Fibroblast of lung (primary cell): ENCODE results near the gene NAGPA.

ENCODE experiments used
- CTCF ChIP-seq, 2 donors: IDR thresholded peaks in 1 of 2; conservative IDR thresholded peaks in 1 of 2; 1 replicate in 1 of 2; 2 replicates in 1 of 2; pipeline ENCODE4 v1.5.1; 2011 to 2012; ENCODE audit warnings: low read length in 2 of 2, control low read depth in 1 of 2, inconsistent platforms in 1 of 2, low read depth in 1 of 2, mild to moderate bottlenecking in 1 of 2
- EZH2 ChIP-seq: IDR thresholded peaks from 2 replicates; pipeline ENCODE4 v1.5.1; 2012; ENCODE audit warnings: low read length, control low read depth, mild to moderate bottlenecking; ENCODE audit errors: missing control alignments

GRCh38 chr16:5078626-5079025, 44.9 kb upstream of the NAGPA start:
- TF ChIP-seq CTCF (conservative IDR thresholded peaks at IDR 0.05 in 1 of 2, IDR thresholded peaks at IDR 0.05 in 1 of 2; ENCODE audit: low read depth in 1 of 2, low read length in 2 of 2) (no peak), EZH2 (no peak)
